GM12878 (cell line): ENCODE measurements around the gene CLSTN2. TPM values are rescaled to one million over a fixed set of nuclear protein-coding genes. Genes with fewer than 3 reads are reported as not detected.

Source experiments
- ATAC-seq: fragments of 200-7000 bp; cut with Tn5 transposase; 3 replicates; pipeline ENCODE4 v1.9.1; 2020; ENCODE audit warnings: mild to moderate bottlenecking, moderate library complexity
- BruUV-seq: library from RNA; stranded (reverse); fragments of 400-500 nt; replicated peaks from 2 replicates; lab custom pipeline; 2021; lab: Mats Ljungman, UMichigan
- CTCF ChIA-PET: fragments of 300-600 bp; sonication (Branson Sonifier 250); formaldehyde crosslinking; extraction: SDS; loops from one replicate; lab custom pipeline; 2021; ENCODE audit warnings: inconsistent platforms; lab: Yijun Ruan, JAX
- POLR2A ChIA-PET: fragments of 350-600 bp; formaldehyde crosslinking; extraction: SDS; loops from one replicate; lab custom pipeline; 2021; ENCODE audit warnings: inconsistent platforms; lab: Charles Lee
- RAD21 ChIA-PET: fragments of 300-600 bp; sonication (Branson Sonifier 250); formaldehyde crosslinking; loops from one replicate; lab custom pipeline; 2023; ENCODE audit warnings: antibody characterized with exemption; ENCODE audit not compliant: unreplicated experiment; lab: Charles Lee
- SMC1A ChIA-PET: fragments of 300-600 bp; sonication (Branson Sonifier 250); formaldehyde crosslinking; loops from one replicate; lab custom pipeline; 2023; ENCODE audit not compliant: unreplicated experiment, uncharacterized antibody; lab: Charles Lee
- DNase-seq: peaks from one replicate; pipeline ENCODE4 v3.0.0-alpha.2; 2011; ENCODE audit warnings: low read depth, low spot score
- FAIRE-seq: peaks from 3 replicates; lab custom pipeline; 2011; peaks lifted over from hg19 to GRCh38; lab: Jason Lieb, UNC
- H2AFZ ChIP-seq: 2 replicates; pipeline ENCODE4 v1.6.0; 2011; ENCODE audit warnings: low read depth, low read length, control low read depth; ENCODE audit not compliant: control insufficient read depth
- H3K27ac ChIP-seq: 2 replicates; pipeline ENCODE4 v1.5.1; 2011; ENCODE audit warnings: control low read depth; ENCODE audit not compliant: control insufficient read depth, insufficient read depth
- H3K27me3 ChIP-seq, 2 experiments: replicated peaks in 1 of 2; 2 replicates each; pipeline versions ENCODE4 v1.6.0 to v1.6.1; 2011; ENCODE audit warnings: low read length in 1 of 2; ENCODE audit not compliant: control insufficient read depth in 2 of 2, insufficient read depth in 2 of 2
- H3K36me3 ChIP-seq, 2 experiments: 2 replicates each; pipeline ENCODE4 v1.5.1; 2011; ENCODE audit warnings: low read length in 1 of 2; ENCODE audit not compliant: control insufficient read depth in 2 of 2, insufficient read depth in 2 of 2
- H3K4me1 ChIP-seq: 2 replicates; pipeline ENCODE4 v1.6.1; 2011; ENCODE audit warnings: mild to moderate bottlenecking, low read length, moderate library complexity, mixed read lengths; ENCODE audit not compliant: control insufficient read depth, insufficient read depth
- H3K4me2 ChIP-seq: 2 replicates; pipeline ENCODE4 v1.6.0; 2011; ENCODE audit warnings: control low read depth; ENCODE audit not compliant: control insufficient read depth, insufficient read depth
- H3K4me3 ChIP-seq: fragments of 200-600 bp; sonication (generic); 2 replicates; pipeline ENCODE4 v1.5.1; 2016
- H3K79me2 ChIP-seq: 2 replicates; pipeline ENCODE4 v1.6.0; 2011; ENCODE audit warnings: low read length; ENCODE audit not compliant: control insufficient read depth, insufficient read depth
- H3K9ac ChIP-seq: 2 replicates; pipeline ENCODE4 v1.8.0; 2011; ENCODE audit warnings: low read length, control low read depth, mixed read lengths; ENCODE audit not compliant: control insufficient read depth, insufficient read depth
- H3K9me3 ChIP-seq: replicated peaks from 3 replicates; pipeline ENCODE4 v1.5.1; 2011; ENCODE audit warnings: mild to moderate bottlenecking, low read length; ENCODE audit not compliant: control insufficient read depth, insufficient read depth
- H4K20me1 ChIP-seq: 2 replicates; pipeline ENCODE4 v1.6.0; 2011; ENCODE audit not compliant: control insufficient read depth, insufficient read depth
- CBX3 ChIP-seq: fragments of 200-600 bp; sonication (generic); IDR thresholded peaks from 2 replicates; pipeline ENCODE4 v1.6.1; 2016; ENCODE audit warnings: low read depth, borderline replicate concordance
- CHD1 ChIP-seq: IDR thresholded peaks from 2 replicates; pipeline ENCODE4 v1.6.1; 2012; ENCODE audit warnings: low read depth, low read length, improper control_type of control experiment
- FOXK2 ChIP-seq: fragments of 450-650 bp; IDR thresholded peaks from 2 replicates; pipeline ENCODE4 v1.6.1; 2017; ENCODE audit warnings: mild to moderate bottlenecking, moderate library complexity
- IRF4 ChIP-seq: IDR thresholded peaks from 2 replicates; pipeline ENCODE4 v1.6.1; 2011; ENCODE audit warnings: low read depth, low read length
- JUND ChIP-seq: IDR thresholded peaks from 2 replicates; pipeline ENCODE4 v1.6.1; 2012; ENCODE audit warnings: low read depth, mild to moderate bottlenecking, low read length, improper control_type of control experiment, moderate library complexity
- MYC ChIP-seq: IDR thresholded peaks from 2 replicates; pipeline ENCODE4 v1.6.1; 2011; ENCODE audit warnings: mild to moderate bottlenecking, low read length, moderate library complexity, inconsistent platforms; ENCODE audit not compliant: insufficient read depth, insufficient replicate concordance, insufficient read length, severe bottlenecking
- NFYA ChIP-seq: IDR thresholded peaks from 2 replicates; pipeline ENCODE4 v1.6.1; 2011; ENCODE audit warnings: low read depth, mild to moderate bottlenecking, low read length, improper control_type of control experiment, borderline replicate concordance
- PML ChIP-seq: IDR thresholded peaks from 2 replicates; pipeline ENCODE4 v1.6.1; 2012; ENCODE audit warnings: low read length, inconsistent platforms
- SMAD1 ChIP-seq: fragments of 450-650 bp; IDR thresholded peaks from 2 replicates; pipeline ENCODE4 v1.6.1; 2018; ENCODE audit warnings: mild to moderate bottlenecking, low read depth; ENCODE audit not compliant: partially characterized antibody
- SREBF2 ChIP-seq: IDR thresholded peaks from 2 replicates; pipeline ENCODE4 v1.6.1; 2012; ENCODE audit warnings: mild to moderate bottlenecking, low read length
- TAF1 ChIP-seq: IDR thresholded peaks from 2 replicates; pipeline ENCODE4 v1.6.1; 2011; ENCODE audit warnings: mild to moderate bottlenecking, low read depth, low read length, borderline replicate concordance
- USF1 ChIP-seq: IDR thresholded peaks from 2 replicates; pipeline ENCODE4 v1.6.1; 2011; ENCODE audit warnings: borderline replicate concordance, low read depth, mild to moderate bottlenecking, moderate library complexity, mixed read lengths, low read length; ENCODE audit not compliant: insufficient read depth; ENCODE audit errors: extremely low read length
- WGBS: methylation state at CpG from one replicate; pipeline ENCODE4 v1.1.6; 2016; ENCODE audit warnings: low lambda C conversion rate; ENCODE audit not compliant: insufficient replicate concordance, insufficient coverage; ENCODE audit errors: missing lambda C conversion rate; 5-methylcytosine and 5-hydroxymethylcytosine counted together
- in situ Hi-C: fragments of 300-500 bp; cut with MboI; formaldehyde crosslinking; loops from 9 replicates; pipeline ENCODE4 v1.14.3; 2018; ENCODE audit warnings: mixed read lengths
- intact Hi-C: fragments of 100-400 bp; cut with micrococcal nuclease; formaldehyde crosslinking; loops from one replicate; pipeline ENCODE4 v1.14.2; 2022; ENCODE audit not compliant: unreplicated experiment
- polyA plus RNA-seq, 11 experiments: library from polyadenylated mRNA; depleted of rRNA in 4 of 11; unstranded in 6 of 11; stranded (reverse) in 5 of 11; fragments of >200 nt; fragmentation: Nextera tagmentation in 4 of 11; fragmentation: Illumina TruSeq in 1 of 11; extraction: Ambion mirVana in 4 of 11; extraction: Trizol in 1 of 11; gene quantifications; 1 replicate in 1 of 11; 2 replicates in 10 of 11; pipeline versions ENCODE4 v1.2.1 to v1.2.3, GENCODE V29; 2011 to 2016; ENCODE audit warnings: inconsistent platforms in 2 of 11, missing spikeins in 2 of 11, low read depth in 1 of 11
- total RNA-seq, 4 experiments: library from RNA; depleted of rRNA in 3 of 4; stranded (reverse); fragments of >200 nt in 3 of 4; fragmentation: Illumina TruSeq in 1 of 4; extraction: Trizol in 1 of 4; gene quantifications; 2 replicates each; pipeline versions ENCODE4 v1.2.1 to v1.2.3, GENCODE V29; 2013 to 2021
- TF ChIP-seq, protein P1 (sequence below): fragments of 450-650 bp; IDR thresholded peaks from 2 replicates; pipeline ENCODE4 v1.6.1; 2017; ENCODE audit warnings: mild to moderate bottlenecking, moderate library complexity
- TF ChIP-seq, protein P2 (sequence below): fragments of 450-650 bp; conservative IDR thresholded peaks from 2 replicates; pipeline ENCODE4 v1.6.1; 2017; ENCODE audit warnings: mild to moderate bottlenecking, moderate library complexity
- TF ChIP-seq, protein P3 (sequence below): fragments of 450-650 bp; IDR thresholded peaks from 2 replicates; pipeline ENCODE4 v1.6.1; 2017; ENCODE audit warnings: low read depth, mild to moderate bottlenecking, moderate library complexity

Gene CLSTN2
- total and polyA plus RNA-seq, 10 of the 15 experiments (the other 5 are each of a cell fraction or from before 2014, with no cell fraction given) = under 0.01 to 0.10 (median under 0.01) TPM; not detected in 5

DNA sequence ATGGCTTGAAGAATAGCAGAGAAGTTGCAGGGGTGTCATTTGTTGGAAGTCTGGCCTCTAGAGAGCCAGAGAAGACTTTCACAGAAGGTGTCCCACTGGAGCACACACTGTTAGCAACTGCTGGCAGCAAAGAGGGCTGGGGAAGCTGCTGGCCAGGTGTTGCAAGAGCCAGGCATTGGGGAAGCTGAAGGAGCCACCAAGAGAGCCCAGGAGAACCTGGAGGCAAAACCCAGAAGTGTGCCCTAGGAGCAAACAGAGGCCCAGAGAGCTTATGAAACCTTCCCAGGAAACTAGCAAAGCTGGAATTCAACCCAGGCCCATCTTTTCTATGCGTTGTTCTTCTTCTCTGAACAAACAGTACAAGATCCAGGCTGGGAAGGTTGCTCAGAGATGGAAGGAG is 610.2 kb downstream of the CLSTN2 start (continued):
- TF ChIP-seq, protein P1, sequence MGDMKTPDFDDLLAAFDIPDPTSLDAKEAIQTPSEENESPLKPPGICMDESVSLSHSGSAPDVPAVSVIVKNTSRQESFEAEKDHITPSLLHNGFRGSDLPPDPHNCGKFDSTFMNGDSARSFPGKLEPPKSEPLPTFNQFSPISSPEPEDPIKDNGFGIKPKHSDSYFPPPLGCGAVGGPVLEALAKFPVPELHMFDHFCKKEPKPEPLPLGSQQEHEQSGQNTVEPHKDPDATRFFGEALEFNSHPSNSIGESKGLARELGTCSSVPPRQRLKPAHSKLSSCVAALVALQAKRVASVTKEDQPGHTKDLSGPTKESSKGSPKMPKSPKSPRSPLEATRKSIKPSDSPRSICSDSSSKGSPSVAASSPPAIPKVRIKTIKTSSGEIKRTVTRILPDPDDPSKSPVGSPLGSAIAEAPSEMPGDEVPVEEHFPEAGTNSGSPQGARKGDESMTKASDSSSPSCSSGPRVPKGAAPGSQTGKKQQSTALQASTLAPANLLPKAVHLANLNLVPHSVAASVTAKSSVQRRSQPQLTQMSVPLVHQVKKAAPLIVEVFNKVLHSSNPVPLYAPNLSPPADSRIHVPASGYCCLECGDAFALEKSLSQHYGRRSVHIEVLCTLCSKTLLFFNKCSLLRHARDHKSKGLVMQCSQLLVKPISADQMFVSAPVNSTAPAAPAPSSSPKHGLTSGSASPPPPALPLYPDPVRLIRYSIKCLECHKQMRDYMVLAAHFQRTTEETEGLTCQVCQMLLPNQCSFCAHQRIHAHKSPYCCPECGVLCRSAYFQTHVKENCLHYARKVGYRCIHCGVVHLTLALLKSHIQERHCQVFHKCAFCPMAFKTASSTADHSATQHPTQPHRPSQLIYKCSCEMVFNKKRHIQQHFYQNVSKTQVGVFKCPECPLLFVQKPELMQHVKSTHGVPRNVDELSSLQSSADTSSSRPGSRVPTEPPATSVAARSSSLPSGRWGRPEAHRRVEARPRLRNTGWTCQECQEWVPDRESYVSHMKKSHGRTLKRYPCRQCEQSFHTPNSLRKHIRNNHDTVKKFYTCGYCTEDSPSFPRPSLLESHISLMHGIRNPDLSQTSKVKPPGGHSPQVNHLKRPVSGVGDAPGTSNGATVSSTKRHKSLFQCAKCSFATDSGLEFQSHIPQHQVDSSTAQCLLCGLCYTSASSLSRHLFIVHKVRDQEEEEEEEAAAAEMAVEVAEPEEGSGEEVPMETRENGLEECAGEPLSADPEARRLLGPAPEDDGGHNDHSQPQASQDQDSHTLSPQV = no peak
- TF ChIP-seq SREBF2 = no peak
- no peak for TF ChIP-seq FOXK2
- TF ChIP-seq MYC = no peak
- TF ChIP-seq TAF1 = no peak

GRCh38 chr3:140545756-140546155 is 610.8 kb downstream of the CLSTN2 start:
- intact Hi-C loops = no loop called here
- SMC1A ChIA-PET = interaction anchor here (1.1 kb wide), 1 partner anchor 417 kb away, joined by 3 read pairs; no protein-coding TSS in a partner anchor
- TF ChIP-seq PML (no peak), CHD1 (no peak), SMAD1 (no peak), CBX3 (no peak), USF1 (no peak), IRF4 (no peak), NFYA (no peak), JUND (no peak)
- TF ChIP-seq, protein P2, sequence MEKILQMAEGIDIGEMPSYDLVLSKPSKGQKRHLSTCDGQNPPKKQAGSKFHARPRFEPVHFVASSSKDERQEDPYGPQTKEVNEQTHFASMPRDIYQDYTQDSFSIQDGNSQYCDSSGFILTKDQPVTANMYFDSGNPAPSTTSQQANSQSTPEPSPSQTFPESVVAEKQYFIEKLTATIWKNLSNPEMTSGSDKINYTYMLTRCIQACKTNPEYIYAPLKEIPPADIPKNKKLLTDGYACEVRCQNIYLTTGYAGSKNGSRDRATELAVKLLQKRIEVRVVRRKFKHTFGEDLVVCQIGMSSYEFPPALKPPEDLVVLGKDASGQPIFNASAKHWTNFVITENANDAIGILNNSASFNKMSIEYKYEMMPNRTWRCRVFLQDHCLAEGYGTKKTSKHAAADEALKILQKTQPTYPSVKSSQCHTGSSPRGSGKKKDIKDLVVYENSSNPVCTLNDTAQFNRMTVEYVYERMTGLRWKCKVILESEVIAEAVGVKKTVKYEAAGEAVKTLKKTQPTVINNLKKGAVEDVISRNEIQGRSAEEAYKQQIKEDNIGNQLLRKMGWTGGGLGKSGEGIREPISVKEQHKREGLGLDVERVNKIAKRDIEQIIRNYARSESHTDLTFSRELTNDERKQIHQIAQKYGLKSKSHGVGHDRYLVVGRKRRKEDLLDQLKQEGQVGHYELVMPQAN = no peak
- TF ChIP-seq, protein P3, sequence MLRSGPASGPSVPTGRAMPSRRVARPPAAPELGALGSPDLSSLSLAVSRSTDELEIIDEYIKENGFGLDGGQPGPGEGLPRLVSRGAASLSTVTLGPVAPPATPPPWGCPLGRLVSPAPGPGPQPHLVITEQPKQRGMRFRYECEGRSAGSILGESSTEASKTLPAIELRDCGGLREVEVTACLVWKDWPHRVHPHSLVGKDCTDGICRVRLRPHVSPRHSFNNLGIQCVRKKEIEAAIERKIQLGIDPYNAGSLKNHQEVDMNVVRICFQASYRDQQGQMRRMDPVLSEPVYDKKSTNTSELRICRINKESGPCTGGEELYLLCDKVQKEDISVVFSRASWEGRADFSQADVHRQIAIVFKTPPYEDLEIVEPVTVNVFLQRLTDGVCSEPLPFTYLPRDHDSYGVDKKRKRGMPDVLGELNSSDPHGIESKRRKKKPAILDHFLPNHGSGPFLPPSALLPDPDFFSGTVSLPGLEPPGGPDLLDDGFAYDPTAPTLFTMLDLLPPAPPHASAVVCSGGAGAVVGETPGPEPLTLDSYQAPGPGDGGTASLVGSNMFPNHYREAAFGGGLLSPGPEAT = no peak

More at GRCh38 chr3:140545756-140546155, 610.8 kb downstream of the CLSTN2 start:
- H3K9me3 ChIP-seq = no peaks in the 10 kb centered on the region
- H3K4me3 ChIP-seq = no peak overlapping the region
- H3K36me3 ChIP-seq = no peaks in the 10 kb centered on the region
- H3K4me1 ChIP-seq = no peaks in the 10 kb centered on the region
- WGBS = 7% methylated on average over 2 of the region's 2 CpGs
- no peak overlapping the region for H2AFZ ChIP-seq
- no peak overlapping the region for H3K4me2 ChIP-seq
- FAIRE-seq (no peak), ATAC-seq (no peak), DNase-seq (no peak)
- H3K9ac ChIP-seq = no peak overlapping the region
- no peaks in the 10 kb centered on the region for H3K27me3 ChIP-seq
- POLR2A ChIA-PET = no interaction called here
- H4K20me1 ChIP-seq = no peaks in the 10 kb centered on the region
- BruUV-seq = no TSS peak
- H3K27ac ChIP-seq = no peak overlapping the region
- CTCF ChIA-PET = no interaction called here
- H3K79me2 ChIP-seq = no peaks in the 10 kb centered on the region
- RAD21 ChIA-PET = no interaction called here
- in situ Hi-C loops = no loop called here
